Smooth muscle cell of the brain vasculature (primary cell): Measurements from ENCODE around the gene RAB37.

Experiments used
- DNase-seq: peaks from one replicate; pipeline ENCODE4 v3.0.0-alpha.2; 2012; ENCODE audit warnings: low read depth, low spot score

Gene RAB37

DNA sequence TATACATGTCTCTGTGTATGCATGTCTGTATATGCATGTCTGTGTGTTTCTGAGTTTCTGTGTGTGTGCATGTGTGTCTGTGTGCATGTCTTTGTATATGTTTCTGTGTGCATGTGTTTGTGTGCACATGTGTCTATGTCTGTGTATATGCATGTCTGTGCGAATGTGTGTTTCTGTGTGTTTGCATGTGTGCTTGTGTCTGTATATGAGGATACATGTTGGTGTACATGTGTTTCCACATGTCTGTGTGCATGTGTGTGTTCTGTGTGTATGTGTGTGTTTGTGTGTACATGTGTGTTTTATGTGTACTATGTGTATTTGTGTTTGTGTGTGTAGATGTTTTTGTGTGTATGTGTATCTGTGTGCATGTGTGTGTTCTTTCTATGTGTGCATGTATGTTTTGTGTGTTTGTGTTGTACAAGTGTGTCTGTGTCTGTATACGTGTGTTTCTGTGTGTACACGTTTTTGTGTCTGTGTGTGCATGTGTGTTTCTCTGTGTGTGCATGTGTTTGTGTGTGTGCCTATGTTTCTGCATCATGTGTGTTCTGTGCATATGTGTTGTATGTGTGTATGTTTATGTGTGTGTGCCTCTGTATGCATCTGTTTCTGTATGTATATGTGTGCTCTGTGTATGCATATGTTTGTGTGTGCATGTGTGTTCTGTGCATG lies 8.9 kb upstream of the RAB37 start:
- DNase-seq, result no peak

DNA sequence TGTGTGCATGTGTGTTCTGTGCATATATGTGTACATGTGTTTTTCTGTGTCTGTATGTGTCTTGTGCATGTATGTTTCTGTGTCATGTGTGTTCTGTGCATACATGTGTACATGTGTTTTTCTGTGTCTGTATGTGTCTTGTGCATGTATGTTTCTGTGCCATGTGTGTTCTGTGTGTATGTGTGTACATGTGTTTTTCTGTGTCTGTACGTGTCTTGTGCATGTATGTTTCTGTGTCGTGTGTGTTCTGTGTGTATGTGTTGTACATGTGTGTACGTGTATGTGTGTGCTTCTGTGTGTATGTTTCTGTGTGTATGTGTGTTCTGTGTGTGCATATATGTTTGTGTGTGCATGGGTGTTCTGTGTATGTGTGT lies 8.4 kb upstream of the RAB37 start:
- no peak for DNase-seq

DNA sequence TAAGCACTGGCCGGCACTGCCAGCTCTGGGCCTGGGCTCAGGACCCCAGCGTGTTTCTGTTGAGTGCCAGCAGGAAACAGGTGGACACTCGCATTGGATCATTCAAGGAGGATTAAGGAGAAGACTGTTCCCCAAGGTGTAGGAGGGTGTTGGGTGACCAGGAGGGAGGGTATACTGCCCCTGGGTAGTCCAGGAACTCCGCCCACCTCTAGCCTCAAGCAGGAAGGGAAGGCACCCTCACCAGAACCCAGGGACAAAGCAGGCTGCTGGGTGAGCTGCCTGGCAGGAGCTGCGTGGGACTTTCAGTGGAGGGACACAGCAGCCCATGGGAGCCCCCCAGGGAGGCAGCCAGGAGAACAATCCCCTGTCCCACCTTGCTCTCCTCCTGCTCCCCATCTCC lies 7.7 kb upstream of the RAB37 start:
- DNase-seq, result no peak

DNA sequence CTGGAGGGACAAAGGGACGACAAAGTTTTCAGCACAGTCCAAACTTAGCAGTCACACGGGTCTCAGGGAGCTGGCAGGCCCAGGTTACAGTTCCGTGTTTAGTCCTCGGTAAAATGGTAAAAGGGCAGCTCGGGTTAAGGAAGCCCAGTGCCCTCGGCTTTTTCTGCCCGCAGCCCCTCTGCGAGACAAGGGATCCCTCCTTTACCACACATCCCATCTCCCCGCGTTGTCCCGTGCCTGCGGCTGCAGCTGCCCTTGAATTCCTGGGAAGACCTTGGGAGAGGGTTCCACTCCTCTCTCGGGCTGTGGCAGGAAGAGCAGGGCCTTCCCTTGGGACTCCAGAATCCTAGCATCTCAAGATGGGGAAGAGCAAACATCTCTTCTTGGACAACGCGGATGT lies 7.2 kb upstream of the RAB37 start:
- DNase-seq, result no peak

DNA sequence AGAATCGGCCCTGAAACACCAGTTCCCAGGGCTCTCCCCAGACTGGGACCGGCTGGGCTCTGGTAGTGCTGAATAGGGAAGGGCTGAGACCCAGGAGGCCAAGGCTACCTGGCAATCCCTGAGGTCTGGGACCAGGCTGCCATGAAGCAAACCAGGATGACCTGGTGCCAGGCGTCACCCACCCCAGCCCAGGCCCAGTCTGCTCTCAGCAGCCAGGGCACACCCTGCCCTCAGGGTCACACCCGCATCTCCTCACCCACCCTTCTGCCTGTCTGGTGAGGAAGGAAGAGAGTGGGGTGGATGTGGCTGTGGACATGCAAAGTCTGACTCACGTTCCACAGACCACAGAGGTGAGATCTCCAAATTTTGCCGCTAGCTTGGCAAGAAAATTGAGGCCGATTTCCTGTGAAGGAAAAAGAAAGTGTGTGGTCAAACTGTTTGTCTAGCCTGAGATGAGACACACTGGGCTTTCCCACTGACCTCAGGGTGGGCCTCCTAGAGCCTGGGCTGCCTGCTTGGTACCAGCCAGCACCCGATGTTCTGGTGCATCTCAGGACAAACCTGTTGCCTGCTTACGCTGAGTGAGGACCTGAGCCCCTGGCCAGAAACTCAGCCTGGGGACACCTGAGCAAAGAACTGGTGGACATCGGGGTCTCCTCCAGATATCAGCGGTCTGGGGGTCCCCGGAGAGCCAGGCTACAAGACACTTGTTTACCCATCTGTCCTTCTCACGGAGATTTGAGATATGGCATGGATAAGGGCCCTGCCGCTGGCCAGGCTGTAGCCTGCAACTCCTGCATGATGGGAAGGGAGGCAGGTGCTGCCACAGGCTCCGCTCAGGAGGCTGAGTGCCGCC lies 6.3 kb upstream of the RAB37 start:
- no peak for DNase-seq

DNA sequence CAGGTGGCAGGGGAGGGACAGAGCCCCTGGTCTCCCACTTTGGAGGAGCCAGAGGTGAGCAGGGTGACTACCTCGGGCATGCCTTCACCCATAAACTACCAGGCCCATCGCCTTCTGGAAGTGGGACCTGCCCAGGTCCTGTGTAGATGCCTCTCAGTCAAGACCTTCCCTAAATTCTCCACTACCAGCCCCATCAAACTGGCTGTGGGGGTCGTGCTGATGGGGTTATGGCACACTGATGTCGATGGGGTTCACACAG lies 5.8 kb upstream of the RAB37 start:
- no peak for DNase-seq

DNA sequence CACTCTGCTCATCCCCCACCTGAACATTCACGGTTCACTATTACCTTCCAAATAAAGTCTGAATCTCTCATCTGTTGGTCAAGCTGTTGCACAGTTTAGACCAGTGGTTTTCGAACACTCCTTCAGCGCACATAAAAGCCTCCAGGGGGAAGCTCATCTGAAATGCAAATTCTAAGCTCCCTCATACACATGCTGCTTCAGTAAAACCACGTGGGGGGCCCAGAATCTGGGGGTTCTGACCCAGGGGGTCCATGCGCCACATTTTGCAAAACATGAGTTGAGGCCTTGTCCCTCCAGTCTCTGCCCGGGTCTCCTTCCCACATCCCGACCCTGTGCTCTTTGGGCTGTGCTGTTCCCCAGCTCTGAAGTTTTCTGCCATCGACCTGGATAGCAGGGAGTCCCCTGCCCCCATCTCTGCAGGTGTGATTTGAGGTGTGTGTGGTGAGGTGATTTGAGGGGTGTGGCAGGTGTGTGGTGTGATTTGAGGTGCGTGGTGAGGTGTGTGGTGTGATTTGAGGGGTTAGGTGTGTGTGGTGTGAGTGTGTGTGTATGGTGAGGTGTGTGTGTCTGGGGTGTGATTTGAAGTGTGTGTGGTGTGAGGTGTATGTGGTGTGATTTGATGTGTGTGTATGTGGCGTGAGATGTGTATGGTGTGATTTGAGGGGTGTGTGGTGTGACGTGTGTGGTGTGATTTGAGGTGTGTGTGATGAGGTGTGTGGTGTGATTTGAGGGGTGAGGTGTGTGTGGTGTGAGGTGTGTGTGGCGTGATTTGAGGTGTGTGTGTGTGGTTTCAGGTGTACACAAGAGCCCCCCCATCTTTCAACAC lies 4.8 kb upstream of the RAB37 start:
- no peak for DNase-seq

DNA sequence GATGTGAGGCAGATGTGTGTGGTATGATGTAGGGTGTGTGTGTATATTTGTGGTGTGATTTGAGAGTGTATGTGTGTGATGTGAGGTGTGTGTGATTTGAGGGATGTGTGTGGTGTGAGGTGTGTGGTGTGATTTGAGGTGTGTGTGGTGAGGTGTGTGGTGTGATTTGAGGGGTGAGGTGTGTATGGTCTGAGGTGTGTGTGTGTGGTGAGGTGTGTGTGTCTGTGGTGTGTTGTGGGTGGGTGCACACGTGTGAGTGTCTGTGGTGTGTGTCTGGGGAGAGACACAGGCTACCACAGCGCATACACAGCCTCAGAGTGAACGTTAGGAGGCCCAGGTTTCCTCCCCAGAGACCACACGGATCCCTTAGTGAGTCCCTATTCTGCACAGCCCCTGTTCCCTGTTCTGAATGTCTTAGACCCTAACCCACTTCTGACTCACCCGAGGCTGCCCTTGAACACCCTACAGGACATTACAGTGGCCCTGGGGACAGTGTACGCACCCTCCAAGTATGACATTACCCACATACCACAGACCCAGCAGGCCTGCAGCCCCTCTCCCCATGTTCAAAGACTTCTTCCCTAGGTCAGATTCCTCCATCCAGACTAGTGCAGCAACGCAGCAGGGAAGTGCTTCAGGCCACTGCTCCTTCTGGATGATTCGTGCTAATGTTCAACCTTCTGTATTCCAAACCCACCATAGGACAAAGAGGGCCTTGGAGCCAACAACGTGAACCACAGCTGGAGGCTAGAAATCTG lies 3.5 kb upstream of the RAB37 start:
- no peak for DNase-seq

DNA sequence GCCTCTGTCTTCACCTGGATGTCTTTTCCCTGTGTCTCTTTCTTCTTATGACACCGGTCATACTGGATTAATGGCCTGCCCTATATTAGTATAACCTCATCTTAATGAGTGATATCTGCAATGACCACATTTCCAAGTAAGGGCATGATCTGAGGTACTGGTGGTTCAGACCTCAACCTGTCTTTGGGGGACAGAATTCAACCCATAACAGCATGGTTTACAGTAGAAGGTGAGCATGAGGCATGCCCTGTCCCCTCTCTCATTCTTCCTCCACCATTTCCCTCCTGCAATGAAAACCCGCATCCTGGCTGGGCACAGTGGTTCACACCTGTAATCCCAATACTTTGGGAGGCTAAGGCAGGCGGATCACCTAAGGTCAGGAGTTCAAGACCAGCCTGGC lies 2.8 kb upstream of the RAB37 start:
- DNase-seq, result no peak

DNA sequence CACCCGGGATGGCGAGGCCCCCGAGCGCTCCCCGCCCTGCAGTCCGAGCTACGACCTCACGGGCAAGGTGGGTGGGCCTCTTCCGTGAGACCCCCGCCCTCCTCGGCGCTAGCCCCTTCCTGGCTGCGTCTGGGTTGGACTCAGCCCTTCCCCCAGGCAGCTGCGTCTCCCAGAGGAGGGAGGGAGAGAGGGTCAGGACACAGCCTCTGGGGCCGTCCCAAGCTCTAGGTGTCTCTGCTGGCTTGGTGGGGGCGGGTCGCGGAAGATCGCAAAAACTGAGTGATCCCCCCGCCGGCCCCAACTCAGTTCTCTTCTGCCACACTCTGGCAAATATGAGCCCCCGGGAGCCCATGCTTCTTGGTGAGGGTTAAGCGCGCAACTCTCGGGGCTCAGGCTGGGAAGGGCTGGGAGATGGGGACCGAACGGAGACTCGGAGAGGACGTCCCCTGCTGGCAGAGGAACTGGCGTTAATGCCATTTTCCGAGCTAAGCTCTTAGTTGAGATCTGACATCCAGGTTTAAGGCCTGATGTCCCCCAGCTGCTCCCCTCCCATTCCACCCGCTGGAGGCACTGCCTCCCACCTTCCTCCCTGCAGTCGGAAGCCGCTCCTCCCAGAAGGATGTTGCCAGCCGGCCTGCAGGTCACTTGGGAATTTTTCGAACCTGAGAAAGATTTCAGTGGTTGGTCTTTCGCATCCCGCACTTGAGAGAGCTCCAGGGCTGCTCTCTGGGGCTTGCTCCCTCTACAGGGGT lies 419 bp downstream of the RAB37 start:
- no peak for DNase-seq

DNA sequence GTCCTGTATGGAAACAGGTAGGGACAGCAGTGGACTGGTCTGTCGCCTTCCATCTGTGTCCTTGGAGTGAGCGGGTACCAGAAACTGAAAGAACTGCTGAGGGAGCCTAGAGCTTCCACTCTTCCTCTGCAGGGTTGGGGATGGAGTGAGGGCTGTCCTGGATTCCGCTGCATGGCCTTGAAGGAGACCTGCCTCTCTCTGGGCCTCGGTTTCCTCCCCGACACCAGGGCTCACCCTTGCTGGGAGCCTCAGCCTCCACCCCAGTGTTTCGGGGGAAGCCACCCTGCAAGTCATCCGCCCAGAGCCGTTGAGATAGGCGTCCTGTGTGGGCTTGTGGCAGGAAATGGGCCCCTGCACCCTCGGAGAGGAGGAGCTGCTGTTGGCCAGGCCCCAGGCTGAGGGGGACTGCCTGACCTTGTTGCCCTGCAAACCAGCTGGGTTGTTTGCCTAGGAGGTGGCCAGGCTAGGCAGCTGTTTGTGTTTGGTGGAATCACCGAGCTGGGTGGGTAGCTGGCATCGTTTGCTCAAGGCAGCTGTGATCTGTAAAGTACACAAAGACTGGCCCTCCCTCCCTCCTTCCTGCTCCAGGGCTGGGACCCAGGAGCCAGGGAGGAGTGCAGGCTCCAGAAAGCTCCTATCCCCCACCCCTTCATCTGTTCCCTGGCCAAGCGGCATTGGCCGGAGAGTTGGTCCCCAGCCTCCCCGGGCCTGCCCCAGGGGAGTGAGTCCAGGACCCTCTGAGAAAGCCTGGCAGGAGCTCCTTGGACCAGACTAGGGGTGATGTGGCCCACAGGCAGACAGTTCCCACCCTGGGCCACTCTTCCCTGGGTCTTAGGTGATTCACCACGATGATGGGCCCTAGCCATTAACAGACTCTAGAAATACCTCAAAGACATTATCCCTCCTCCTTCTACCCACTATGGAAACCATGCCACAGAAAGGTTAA lies 1.3 kb downstream of the RAB37 start:
- no peak for DNase-seq

DNA sequence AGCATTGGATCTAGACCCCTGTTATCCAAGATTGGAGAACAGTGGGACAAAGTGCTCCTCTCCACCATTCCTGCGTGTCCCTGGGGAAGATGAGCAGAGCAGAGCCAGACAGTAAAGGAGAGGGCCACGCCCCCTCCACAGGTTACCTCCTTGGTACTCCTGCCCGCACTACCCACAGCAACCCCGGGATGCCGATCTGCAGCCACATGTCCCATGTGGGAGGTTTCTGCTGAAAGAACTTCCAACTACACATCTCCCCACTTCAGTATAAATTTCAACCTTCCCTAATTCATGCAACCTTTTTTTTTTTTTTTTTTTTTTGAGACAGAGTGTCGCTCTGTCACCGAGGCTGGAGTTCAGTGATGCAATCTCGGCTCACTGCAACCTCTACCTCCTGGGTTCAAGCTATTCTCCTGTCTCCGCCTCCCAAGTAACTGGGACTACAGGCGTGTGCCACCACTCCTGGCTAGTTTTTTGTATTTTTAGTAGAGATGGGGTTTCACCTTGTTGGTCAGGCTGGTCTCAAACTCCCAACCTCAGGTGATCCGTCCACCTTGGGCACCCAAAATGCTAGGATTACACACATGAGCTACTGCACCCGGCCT lies 2.3 kb downstream of the RAB37 start:
- DNase-seq, result no peak

DNA sequence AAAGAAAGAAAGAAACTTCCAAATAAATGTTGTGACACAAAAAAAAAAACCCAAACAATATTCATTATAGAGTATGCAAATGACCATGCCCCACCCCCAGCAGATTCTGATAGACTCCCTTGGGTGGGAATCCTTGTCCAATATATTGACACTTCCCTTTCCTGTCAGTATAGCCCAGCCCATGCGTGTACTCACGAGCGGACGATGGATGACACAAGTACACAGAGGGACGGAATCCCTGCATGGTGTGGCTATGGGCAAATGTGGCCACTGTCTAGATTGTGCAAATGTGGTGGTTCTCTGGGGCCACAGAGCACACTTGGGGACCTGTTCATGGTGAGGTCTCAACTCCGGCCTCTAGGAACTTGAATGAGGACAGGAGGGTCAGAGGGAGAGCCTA lies 3.1 kb downstream of the RAB37 start:
- no peak for DNase-seq

DNA sequence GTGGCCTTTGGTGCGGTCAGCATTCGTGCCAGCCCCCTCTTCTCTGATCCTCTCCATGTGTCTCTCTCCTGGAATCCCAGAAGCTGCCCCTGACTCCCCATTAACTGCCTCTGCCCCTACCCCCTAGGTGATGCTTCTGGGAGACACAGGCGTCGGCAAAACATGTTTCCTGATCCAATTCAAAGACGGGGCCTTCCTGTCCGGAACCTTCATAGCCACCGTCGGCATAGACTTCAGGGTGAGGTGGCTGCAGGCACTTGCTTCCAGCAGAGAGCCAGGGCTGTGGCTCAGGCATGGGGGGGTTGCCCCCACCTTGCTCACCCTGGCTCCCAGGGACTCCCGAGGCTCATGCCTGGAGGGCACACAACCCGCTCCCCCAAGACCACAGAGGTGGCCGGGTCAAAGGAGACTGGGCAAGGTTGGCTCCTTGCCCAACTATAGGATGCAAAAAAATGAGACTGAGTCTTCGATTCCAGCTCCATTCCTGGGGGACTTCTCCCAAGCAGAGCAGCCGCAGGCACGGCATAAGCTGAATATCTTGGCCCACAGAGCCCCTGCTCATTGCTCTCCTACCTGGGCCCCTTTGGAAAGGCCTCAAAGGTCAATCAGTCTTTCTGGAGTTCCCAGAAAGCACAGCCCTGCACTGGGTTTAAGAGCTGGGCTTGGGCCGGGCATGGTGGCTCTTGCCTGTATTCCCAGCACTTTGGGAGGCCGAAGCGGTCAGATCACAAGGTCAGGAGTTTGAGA lies 3.8 kb downstream of the RAB37 start:
- no peak for DNase-seq

DNA sequence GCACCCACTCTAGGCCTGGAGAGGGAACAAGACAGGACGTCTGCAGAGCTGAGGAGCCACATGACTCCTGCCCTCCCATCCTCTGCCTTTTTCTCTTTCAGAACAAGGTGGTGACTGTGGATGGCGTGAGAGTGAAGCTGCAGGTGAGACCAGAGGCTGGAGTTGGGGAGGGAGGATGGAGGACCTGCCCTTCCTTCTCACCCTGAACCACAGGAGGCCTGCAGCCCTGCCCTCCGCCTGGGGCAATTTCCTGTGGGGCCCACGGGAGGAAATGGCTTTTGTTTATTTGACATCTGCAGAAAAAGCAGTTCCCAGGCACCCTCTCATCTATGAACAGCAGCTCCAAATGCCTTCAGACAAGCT lies 5.1 kb downstream of the RAB37 start:
- DNase-seq, result no peak

DNA sequence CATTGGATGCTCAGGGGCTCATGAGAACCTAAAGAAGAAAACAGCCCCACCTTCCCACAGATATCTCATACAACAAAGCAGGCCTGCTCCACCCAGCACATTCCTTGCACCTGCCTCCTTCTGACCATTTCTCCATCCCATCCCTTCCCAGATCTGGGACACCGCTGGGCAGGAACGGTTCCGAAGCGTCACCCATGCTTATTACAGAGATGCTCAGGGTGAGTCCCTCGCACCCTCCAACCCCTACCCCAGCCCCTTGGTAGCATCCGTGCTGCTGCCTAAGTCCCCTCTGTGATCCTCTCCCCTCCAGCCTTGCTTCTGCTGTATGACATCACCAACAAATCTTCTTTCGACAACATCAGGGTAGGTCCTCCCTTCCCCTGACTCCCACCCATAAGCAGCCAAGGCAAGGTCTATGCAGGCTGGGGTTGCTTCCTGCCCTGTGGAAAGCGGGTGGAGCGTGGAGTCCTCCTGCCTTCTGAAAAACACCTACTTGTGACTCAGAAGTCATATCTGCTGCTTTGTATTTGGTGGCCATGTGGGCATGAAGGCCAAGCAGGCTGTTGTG lies 6.0 kb downstream of the RAB37 start:
- no peak for DNase-seq

DNA sequence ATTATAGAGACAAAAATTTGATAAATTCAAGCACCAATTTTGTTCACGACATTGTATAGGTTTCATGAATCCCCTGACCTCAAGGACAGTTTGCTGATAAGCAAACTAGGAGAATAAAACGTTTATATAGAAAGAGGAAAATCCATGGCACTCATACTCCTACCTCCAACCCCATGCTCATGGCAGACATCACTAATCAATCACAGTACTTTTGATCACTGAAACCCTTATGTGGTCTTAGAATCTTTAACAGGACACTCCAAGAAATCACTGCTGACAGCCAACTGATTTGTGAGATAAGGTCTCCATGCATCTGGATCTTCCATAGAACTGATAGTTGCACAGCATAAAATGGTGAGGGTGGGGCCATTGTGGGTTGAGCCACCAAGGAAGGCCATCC lies 6.7 kb downstream of the RAB37 start:
- no peak for DNase-seq

DNA sequence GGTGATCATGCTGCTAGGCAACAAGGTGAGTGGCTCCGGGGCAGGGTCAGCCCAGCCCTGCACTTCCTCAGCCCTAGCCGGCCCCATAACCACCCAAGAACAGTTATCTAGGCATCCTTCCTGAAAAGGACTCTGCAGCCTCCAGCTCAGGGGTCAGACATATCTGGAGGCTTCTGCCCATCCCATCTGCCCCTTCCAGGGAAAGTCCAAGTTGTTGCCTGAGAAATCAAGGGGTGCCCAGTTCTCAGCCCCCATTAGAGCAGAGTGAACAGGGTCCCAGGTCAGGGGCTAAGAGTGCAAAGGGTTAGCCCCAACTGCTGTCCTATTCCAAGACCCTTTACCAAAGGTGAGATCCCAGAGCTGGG lies 7.3 kb downstream of the RAB37 start:
- no peak for DNase-seq
